Measurements from ENCODE around the gene C22orf23.

DNA sequence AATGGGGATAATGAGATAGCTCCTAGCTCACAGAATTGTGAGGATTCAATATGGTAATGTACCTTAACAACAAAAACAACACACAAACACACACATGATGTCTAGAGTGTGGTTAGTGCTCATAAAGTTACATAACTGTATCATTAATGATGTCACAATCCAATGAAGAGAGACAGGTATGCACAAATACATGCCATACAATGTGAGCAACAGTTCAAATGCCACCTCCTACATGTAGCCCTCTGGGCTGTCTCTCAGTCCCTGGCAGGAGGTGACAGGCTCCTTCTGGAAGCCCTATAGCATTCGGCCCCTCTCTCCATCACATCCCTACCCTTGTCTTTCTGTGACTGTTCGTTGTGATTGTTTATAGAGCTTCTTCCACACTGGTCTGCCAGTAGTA is 55.6 kb downstream of the C22orf23 start:
- TF ChIP-seq EZH2 (IDR thresholded peaks at IDR 0.05; ENCODE audit: borderline replicate concordance, low read depth, low read length, poor library complexity, severe bottlenecking): no peak
- no peak for TF ChIP-seq CTCF (conservative IDR thresholded peaks at IDR 0.05; ENCODE audit: low read depth, low read length)
